HepG2 (cell line): ENCODE data around the gene RNU6-1.

Experiments
- CTCF ChIP-seq: sonication (generic); formaldehyde crosslinking; IDR thresholded peaks from 2 replicates; pipeline ENCODE4 v1.5.0; 2020; ENCODE audit warnings: mild to moderate bottlenecking, missing genetic modification reagents, moderate library complexity
- ETS1 ChIP-seq: sonication (generic); formaldehyde crosslinking; IDR thresholded peaks from 2 replicates; pipeline ENCODE4 v1.4.0; 2020; ENCODE audit warnings: missing genetic modification reagents
- KDM1A ChIP-seq: IDR thresholded peaks from 2 replicates; pipeline ENCODE4 v1.6.1; 2016; ENCODE audit warnings: missing compliant biosample characterization
- MAX ChIP-seq: IDR thresholded peaks from 2 replicates; pipeline ENCODE4 v1.6.1; 2012; ENCODE audit warnings: inconsistent platforms
- MLX ChIP-seq: IDR thresholded peaks from 2 replicates; pipeline ENCODE4 v1.6.1; 2016
- SYNCRIP ChIP-seq: fragments of 200-400 bp; formaldehyde crosslinking; IDR thresholded peaks from 2 replicates; pipeline ENCODE4 v1.6.1; 2018; ENCODE audit warnings: mild to moderate bottlenecking, low read depth, low read length; ENCODE audit not compliant: insufficient read depth
- ZFP37 ChIP-seq: sonication (generic); formaldehyde crosslinking; IDR thresholded peaks from 2 replicates; pipeline ENCODE4 v1.4.0; 2020; ENCODE audit warnings: missing genetic modification reagents, borderline replicate concordance

- TF ChIP-seq ETS1 (CRISPR knock-in tag) (no peak), MLX (no peak), CTCF (CRISPR knock-in tag) (no peak), ZFP37 (no peak), KDM1A (no peak), MAX (no peak), SYNCRIP (no peak)
These were observed 19.6 kb upstream of the RNU6-1 start for GRCh38 chr15:67859331-67859946.
